BLaER1 treated with 17β-estradiol and CSF1 and Interleukin-3, amounts not matched to agents 10 nM and 100 nM (cell line): ENCODE measurements around the gene CTNS.

ENCODE experiments used
- H3K27ac ChIP-seq, 11 experiments: shearing (Covaris generic); formaldehyde crosslinking; 2 replicates each; pipeline ENCODE4 v1.8.1; 2022
- H3K27me3 ChIP-seq, 11 experiments: shearing (Covaris generic); formaldehyde crosslinking; 2 replicates each; pipeline ENCODE4 v1.8.1; 2022
- H3K36me3 ChIP-seq, 11 experiments: shearing (Covaris generic); formaldehyde crosslinking; 2 replicates each; pipeline ENCODE4 v1.8.1; 2022
- H3K4me1 ChIP-seq, 10 experiments: shearing (Covaris generic); formaldehyde crosslinking; 2 replicates each; pipeline ENCODE4 v1.8.1; 2022
- H3K4me2 ChIP-seq, 11 experiments: shearing (Covaris generic); formaldehyde crosslinking; 2 replicates each; pipeline ENCODE4 v1.8.1; 2022
- H3K4me3 ChIP-seq, 10 experiments: shearing (Covaris generic); formaldehyde crosslinking; 2 replicates each; pipeline ENCODE4 v1.8.1; 2022
- H3K9ac ChIP-seq, 11 experiments: shearing (Covaris generic); formaldehyde crosslinking; 2 replicates each; pipeline ENCODE4 v1.8.1; 2022
- H3K9me3 ChIP-seq, 11 experiments: shearing (Covaris generic); formaldehyde crosslinking; replicated peaks in 1 of 11; 2 replicates each; pipeline ENCODE4 v1.8.1; 2022
- H4K20me1 ChIP-seq, 11 experiments: shearing (Covaris generic); formaldehyde crosslinking; 2 replicates each; pipeline ENCODE4 v1.8.1; 2022
- Cebpa-rat ChIP-seq, 11 experiments: shearing (Covaris generic); IDR thresholded peaks; 2 replicates each; pipeline ENCODE4 v1.8.1; 2022

CTNS gene

GRCh38 chr17:3635474-3636153, 946 bp upstream of the CTNS start:
- no peaks in the 10 kb centered on the region for H3K27me3 ChIP-seq
- TF ChIP-seq Cebpa-rat (IDR thresholded peaks at IDR 0.05), result no peak
- peak overlapping the region; percentile 54 to 98 (median 96); a peak in 21 of 22 replicates for H3K27ac ChIP-seq
- H3K4me3 ChIP-seq, result peak overlapping the region; percentile 77 to 99 (median 94)
- peaks cover under 1 to 25% (median 5%) of the 10 kb centered on the region in 11 experiments; a peak in 13 of 22 replicates for H4K20me1 ChIP-seq
- peak overlapping the region; percentile 90 to 100 (median 94) for H3K9ac ChIP-seq
- H3K36me3 ChIP-seq, result peaks cover 0 to 38% (median 25%) of the 10 kb centered on the region in 11 experiments; a peak in 15 of 22 replicates
- peaks cover 54 to 80% (median 77%) of the 10 kb centered on the region in 10 experiments for H3K4me1 ChIP-seq
- no peaks in the 10 kb centered on the region; a peak in 3 of 22 replicates for H3K9me3 ChIP-seq
- peak overlapping the region; percentile 77 to 95 (median 92) for H3K4me2 ChIP-seq

- Histone ChIP-seq H3K27ac (peak overlapping the region; percentile 94 to 100 (median 97)), H3K9me3 (no peaks in the 10 kb centered on the region; a peak in 3 of 22 replicates)
- no peak for TF ChIP-seq Cebpa-rat (IDR thresholded peaks at IDR 0.05)
Measured at GRCh38 chr17:3636908-3637373, 381 bp downstream of the CTNS start.

GRCh38 chr17:3639981-3640596, 3.5 kb downstream of the CTNS start:
- Histone ChIP-seq H3K4me1 (peaks cover 68 to 88% (median 80%) of the 10 kb centered on the region in 10 experiments), H3K4me3 (peak overlapping the region; percentile 1 to 95 (median 25); a peak in 16 of 20 replicates), H4K20me1 (peaks cover 0 to 5% (median 0%) of the 10 kb centered on the region in 11 experiments; a peak in 4 of 22 replicates), H3K27ac (peak overlapping the region; percentile 75 to 97 (median 88)), H3K27me3 (no peaks in the 10 kb centered on the region), H3K9me3 (no peaks in the 10 kb centered on the region; a peak in 3 of 22 replicates), H3K4me2 (peak overlapping the region; percentile 78 to 98 (median 89)), H3K36me3 (peaks cover 0 to 47% (median 24%) of the 10 kb centered on the region in 11 experiments; a peak in 19 of 22 replicates), H3K9ac (peak overlapping the region; percentile 63 to 98 (median 73))
- TF ChIP-seq Cebpa-rat (IDR thresholded peaks at IDR 0.05), result peak in 5 of 11 experiments; percentile 23 to 96 (median 68); a peak in 7 of 22 replicates

More at GRCh38 chr17:3636908-3637373, 381 bp downstream of the CTNS start:
- Histone ChIP-seq H3K4me3 (peak overlapping the region; percentile 77 to 99 (median 94)), H4K20me1 (peaks cover 0 to 20% (median 0%) of the 10 kb centered on the region in 11 experiments; a peak in 7 of 22 replicates), H3K9ac (peak overlapping the region; percentile 90 to 100 (median 94)), H3K4me1 (peaks cover 67 to 83% (median 77%) of the 10 kb centered on the region in 10 experiments), H3K36me3 (peaks cover 0 to 32% (median 17%) of the 10 kb centered on the region in 11 experiments; a peak in 17 of 22 replicates), H3K4me2 (peak overlapping the region; percentile 78 to 98 (median 89)), H3K27me3 (no peaks in the 10 kb centered on the region)

GRCh38 chr17:3641014-3641413, 4.5 kb downstream of the CTNS start:
- Histone ChIP-seq H3K27ac (peak overlapping the region; percentile 75 to 97 (median 88)), H3K4me3 (peak overlapping the region in 5 of 10 experiments; percentile 1 to 33 (median 21); a peak in 2 of 20 replicates), H3K36me3 (peaks cover 0 to 51% (median 27%) of the 10 kb centered on the region in 11 experiments; a peak in 19 of 22 replicates), H4K20me1 (peaks cover 0 to 8% (median 0%) of the 10 kb centered on the region in 11 experiments; a peak in 4 of 22 replicates), H3K4me1 (peaks cover 73 to 91% (median 85%) of the 10 kb centered on the region in 10 experiments), H3K9me3 (no peaks in the 10 kb centered on the region), H3K9ac (peak overlapping the region; percentile 63 to 98 (median 73); a peak in 21 of 22 replicates), H3K27me3 (no peaks in the 10 kb centered on the region), H3K4me2 (peak overlapping the region; percentile 78 to 98 (median 89))
- TF ChIP-seq Cebpa-rat (IDR thresholded peaks at IDR 0.05), result no peak

- H3K36me3 ChIP-seq, result peaks cover 0 to 57% (median 29%) of the 10 kb centered on the region in 11 experiments; a peak in 20 of 22 replicates
- H3K4me1 ChIP-seq, result peaks cover 82 to 100% (median 93%) of the 10 kb centered on the region in 10 experiments
- peak overlapping the region in 5 of 11 experiments; percentile 12 to 98 (median 55); a peak in 6 of 22 replicates for H3K9ac ChIP-seq
- peak overlapping the region; percentile 21 to 98 (median 84); a peak in 21 of 22 replicates for H3K4me2 ChIP-seq
- H3K27ac ChIP-seq, result peak overlapping the region in 8 of 11 experiments; percentile 50 to 97 (median 90); a peak in 14 of 22 replicates
- TF ChIP-seq Cebpa-rat (IDR thresholded peaks at IDR 0.05), result no peak
- no peaks in the 10 kb centered on the region for H3K9me3 ChIP-seq
- H4K20me1 ChIP-seq, result peaks cover 0 to 17% (median 0%) of the 10 kb centered on the region in 11 experiments; a peak in 4 of 22 replicates
- H3K4me3 ChIP-seq, result no peak overlapping the region
- no peaks in the 10 kb centered on the region for H3K27me3 ChIP-seq
Measured at GRCh38 chr17:3641717-3642486, 5.3 kb downstream of the CTNS start.

- no peak overlapping the region for H3K4me3 ChIP-seq
- peaks cover 6 to 77% (median 47%) of the 10 kb centered on the region in 11 experiments; a peak in 21 of 22 replicates for H3K36me3 ChIP-seq
- peak overlapping the region in 4 of 11 experiments; percentile 63 to 97 (median 72); a peak in 6 of 22 replicates for H3K27ac ChIP-seq
- H3K4me2 ChIP-seq, result peak overlapping the region in 10 of 11 experiments; percentile 12 to 84 (median 65); a peak in 15 of 22 replicates
- no peak for TF ChIP-seq Cebpa-rat (IDR thresholded peaks at IDR 0.05)
- peaks cover 73 to 96% (median 86%) of the 10 kb centered on the region in 10 experiments for H3K4me1 ChIP-seq
- H3K9ac ChIP-seq, result peak overlapping the region in 1 of 11 experiments; percentile 72; a peak in 1 of 22 replicates
- H4K20me1 ChIP-seq, result peaks cover 0 to 23% (median 0%) of the 10 kb centered on the region in 11 experiments; a peak in 4 of 22 replicates
- no peaks in the 10 kb centered on the region for H3K9me3 ChIP-seq
- H3K27me3 ChIP-seq, result no peaks in the 10 kb centered on the region
Measured at GRCh38 chr17:3643889-3644349, 7.4 kb downstream of the CTNS start.

- Histone ChIP-seq H3K36me3 (peaks cover 6 to 91% (median 61%) of the 10 kb centered on the region in 11 experiments; a peak in 21 of 22 replicates), H3K27me3 (no peaks in the 10 kb centered on the region), H3K4me3 (no peak overlapping the region), H3K4me2 (peak overlapping the region in 9 of 11 experiments; percentile 22 to 84 (median 66); a peak in 20 of 22 replicates), H3K27ac (peak overlapping the region in 7 of 11 experiments; percentile 9 to 97 (median 63); a peak in 12 of 22 replicates), H4K20me1 (peaks cover 0 to 23% (median 0%) of the 10 kb centered on the region in 11 experiments; a peak in 4 of 22 replicates), H3K4me1 (peaks cover 59 to 82% (median 72%) of the 10 kb centered on the region in 10 experiments), H3K9ac (peak overlapping the region in 5 of 11 experiments; percentile 13 to 72 (median 51); a peak in 10 of 22 replicates), H3K9me3 (no peaks in the 10 kb centered on the region)
- no peak for TF ChIP-seq Cebpa-rat (IDR thresholded peaks at IDR 0.05)
Measured at GRCh38 chr17:3645310-3645709, 8.8 kb downstream of the CTNS start.
